Left hindlimb (tissue), 1 donor: ENCODE measurements around the gene DTHD1.

ENCODE experiments used
- DNase-seq: peaks from one replicate; pipeline ENCODE4 v3.0.0-alpha.2; 2018

DTHD1 gene

DNA sequence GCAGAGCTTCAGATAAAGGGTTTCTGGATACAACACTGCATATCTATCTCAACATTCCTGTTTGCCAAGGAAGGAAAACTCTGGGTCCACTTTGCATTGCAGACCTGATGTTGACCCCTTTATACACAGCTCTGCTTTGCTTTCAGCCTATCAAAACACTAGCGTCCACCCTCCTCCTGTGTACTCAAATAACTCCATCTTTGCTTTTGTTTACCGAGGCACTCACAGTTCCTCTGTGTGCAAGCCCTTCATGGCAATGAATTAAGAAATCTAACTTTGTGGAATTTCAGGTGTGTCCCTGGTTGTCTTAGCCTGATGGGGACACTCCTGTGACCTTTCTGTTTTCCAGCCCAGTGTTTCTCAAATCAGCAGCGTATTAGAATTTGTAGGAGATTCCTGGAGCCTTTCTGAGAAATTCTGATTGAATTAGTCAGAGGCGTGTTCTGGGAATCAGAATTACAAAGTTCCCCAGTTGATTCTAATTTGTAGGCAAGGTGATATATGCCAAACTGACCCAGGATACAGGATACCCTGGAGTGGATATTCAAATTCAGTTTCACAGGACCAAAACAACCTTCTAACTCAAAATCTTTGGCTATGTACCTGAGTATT is 68.6 kb downstream of the DTHD1 start:
- no peak for DNase-seq

DNA sequence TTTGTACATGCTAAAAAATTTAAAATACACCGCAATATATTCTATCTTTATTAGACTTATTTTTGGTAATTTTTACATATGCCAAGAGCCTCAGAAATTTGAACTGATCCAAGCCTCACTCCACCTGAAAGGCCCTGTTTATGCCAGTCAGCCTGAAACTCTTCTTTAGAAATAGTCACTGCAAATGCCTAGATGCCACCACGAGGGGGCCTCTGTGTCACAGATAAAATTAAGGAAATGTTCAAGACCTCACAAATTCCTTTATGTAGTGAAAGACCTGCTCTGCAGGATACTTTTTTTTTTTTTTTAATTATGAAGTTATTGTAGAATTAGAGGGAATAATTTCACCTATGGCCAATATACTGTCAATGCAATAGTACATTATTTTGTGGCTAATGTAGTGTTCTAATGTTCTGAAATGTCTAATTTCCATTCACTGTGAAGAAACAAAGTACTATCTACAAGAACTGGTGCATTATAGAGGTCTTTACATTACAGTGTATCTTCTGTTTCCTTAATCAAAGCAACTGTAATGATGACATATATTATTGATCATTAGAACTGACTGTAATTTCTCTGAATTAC is 69.8 kb downstream of the DTHD1 start:
- DNase-seq, result peak; percentile 29

DNA sequence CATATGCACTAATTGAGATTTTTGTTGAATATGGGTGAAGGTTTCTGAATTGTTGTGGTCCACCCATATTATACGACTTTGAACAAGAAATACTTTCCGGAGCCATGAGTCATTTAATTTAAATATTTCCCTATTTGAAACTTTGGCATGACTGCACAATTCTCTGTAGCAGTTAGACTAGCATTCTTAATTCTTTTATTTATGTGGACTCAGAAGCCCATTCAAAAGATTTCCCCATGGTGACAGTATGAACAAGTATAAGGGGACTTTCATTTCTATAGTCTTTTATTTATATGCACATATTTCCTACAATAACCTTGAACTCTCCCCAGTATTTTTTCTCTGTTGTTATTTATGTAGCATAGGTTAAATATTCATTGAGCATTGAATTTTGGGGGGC is 72.6 kb downstream of the DTHD1 start:
- DNase-seq, result no peak

DNA sequence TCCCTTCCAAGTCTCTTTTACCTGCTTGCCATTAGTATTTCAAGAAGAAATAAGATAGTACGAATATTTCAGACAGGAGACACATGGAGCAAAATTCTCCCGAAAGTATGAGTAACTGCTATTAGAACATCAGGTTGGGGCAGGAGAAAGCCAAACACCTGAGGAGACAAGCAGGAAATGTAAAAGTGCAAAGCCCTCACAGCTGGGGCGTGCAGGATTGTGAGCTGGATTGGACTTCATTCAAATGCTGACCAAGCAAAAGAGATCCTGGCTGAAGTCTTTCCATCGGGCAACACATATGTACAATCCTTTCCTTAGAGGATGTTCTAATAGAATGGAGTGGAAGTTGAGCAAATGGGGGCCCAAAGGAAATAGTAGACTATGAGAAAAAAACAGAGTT is 76.8 kb downstream of the DTHD1 start:
- no peak for DNase-seq

DNA sequence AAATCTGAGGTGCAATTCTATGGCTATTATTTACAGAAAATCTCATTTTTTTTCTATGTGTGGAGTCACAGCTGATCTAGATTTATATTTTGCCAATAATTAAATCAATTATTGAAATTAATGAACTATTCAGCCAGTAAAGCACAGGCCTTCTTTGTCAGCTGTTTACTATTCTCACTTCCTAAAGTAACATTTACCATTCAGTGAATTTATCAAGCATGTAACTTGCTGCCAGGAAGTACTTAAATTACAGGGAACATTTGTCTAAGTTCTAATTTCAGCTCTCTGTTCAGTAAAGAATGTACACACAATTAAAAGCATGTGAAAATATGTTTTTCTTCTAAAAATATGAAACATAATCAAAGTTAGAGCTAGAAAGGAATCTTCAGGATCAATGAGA is 79.3 kb downstream of the DTHD1 start:
- no peak for DNase-seq

DNA sequence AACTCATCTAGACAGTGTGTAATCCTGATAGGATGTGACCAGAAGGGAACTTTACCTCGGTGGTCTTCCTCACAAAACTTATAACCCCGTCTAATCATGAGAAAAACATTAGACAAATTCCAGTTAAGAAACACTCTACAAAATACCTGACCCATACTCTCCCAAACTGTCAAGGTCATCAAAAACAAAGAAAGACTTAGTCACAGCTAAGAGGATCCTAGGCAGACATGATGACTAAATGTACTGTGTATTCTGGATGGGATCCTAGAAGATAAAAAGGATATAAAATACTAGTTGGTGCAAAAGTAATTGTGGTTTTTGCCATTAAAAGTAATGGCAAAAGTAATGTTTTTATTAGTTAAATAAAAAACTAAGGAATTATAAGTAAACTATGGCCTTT is 81.6 kb downstream of the DTHD1 start:
- no peak for DNase-seq

DNA sequence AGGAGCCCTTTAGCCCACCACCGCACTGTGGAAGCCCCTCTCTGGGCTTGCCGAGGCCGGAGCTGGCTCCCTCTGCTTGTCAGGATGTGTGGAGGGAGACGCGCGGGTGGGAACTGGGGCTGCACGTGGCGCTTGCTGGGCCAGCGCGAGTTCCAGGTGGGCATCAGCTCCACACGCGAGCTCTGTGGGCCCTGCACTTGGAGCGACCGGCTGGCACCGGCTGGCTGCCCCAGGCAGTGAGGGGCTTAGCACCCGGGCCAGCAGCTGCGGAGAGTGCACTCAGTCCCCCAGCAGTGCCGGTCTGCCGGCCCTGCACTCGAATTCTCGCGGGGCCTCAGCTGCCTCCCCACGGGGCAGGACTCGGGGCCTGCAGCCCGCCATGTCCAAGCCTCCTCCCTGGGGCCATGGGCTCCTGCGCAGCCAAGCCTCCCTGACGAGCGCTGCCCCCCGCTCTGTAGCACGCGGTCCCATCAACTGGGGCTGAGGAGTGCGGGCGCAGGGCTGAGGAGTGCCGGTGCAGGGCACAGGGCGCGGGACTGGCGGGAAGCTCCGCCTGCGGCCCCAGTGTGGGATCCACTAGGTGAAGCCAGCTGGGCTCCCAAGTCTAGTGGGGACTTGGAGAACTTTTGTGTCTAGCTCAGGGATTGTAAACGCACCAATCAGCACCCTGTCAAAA is 93.6 kb downstream of the DTHD1 start:
- no peak for DNase-seq

DNA sequence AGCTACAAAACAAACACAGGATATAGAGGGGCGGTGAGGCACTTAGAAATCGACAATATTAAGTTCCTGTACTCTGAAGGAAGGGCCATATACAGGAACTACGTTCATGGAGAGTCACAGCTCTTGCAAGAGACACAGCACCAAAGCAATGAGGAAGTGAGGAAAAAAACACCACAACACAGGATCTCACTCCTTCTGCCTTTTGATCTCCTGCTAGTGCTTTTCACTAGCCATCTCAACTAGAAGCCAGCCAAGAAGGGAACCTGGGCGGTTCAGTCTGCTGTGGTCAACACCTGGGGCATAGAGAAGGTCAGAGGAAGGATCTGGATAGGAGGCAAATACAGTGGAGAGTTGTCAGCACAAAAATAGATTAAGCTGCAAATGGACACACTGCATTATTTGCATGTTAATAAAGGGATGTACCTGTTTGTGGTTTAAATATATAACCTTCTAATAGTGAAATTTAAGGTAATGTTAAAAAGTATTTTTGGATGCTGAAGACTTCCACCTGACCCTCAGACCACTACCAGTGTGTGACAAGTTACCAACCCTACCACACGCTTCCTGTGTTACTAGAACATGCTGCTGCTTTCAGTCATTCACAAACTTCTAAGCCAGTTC is 104.6 kb downstream of the DTHD1 start:
- DNase-seq, result no peak

DNA sequence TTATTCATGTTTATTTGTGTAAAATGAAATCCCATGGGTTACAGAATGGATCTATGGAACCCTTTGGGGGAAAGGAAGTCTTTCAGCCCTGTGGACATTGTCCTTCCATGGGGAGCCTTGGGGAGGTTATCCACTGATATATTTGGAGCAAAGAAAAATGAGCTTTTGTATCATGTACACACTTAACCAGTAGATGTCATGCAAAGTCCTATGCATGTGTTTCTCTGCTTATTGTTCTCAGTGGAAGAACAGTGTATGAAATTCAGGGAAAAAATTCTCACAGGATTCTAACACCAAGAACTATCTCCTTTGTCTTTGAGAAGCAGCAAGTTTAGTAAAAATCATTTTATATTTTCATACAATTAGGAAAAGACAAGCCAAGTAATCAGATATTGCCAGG is 105.3 kb downstream of the DTHD1 start:
- no peak for DNase-seq

DNA sequence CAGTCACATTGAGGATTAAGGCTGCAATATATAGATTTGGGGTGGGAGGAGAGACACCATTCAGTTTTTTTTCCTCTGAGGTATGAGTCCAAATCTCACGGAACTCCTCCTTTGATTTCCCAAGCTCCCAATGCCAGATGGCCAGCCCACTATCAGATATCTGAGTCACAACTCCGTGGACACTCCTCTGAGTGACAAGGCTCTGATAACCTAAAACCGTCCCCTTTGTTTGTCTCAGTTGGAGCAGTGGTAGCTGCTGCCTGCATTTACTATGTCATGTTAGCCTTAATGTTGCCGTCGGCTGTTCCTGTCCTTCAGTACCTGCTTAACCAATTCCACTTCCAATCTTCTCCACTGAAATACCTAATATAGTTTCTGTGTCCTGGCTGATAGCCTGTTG is 107.3 kb downstream of the DTHD1 start:
- no peak for DNase-seq

DNA sequence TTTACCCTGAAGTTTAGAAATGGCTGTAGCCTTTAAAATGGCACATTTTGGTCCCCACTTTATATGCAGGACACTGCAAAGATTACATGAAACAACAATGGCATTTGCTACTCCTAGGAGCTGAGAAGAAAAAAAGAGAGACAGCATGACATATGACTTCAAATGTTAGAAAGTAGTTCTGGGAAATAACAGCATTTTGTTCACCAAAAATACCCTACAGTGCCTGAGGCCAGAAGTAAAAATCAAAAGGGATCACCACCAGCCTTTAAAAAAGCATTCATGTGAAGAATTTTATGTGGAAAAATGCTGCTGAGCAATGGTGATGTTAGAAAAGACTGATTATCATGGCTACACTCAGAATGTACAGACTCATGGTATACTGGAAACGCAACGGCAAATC is 110.0 kb downstream of the DTHD1 start:
- DNase-seq, result no peak

DNA sequence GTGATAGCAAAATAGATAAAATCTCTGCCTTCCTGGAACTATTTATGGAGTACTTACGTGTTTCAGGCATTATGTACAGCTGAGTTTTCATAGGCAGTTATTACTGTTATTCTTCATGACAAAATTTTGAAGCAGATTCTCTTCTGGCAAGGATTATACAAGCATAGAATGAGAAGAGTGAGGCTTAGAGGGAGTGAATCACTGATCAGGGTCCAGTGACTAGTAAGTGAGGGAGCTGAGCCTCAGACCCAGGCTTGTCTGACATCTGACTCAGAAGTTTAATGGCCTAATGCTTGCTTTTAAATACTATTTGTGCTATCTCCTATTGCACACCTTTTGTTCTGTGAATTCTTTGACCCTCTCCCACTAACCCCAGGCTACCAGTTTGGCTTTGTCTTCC is 110.6 kb downstream of the DTHD1 start:
- no peak for DNase-seq

DNA sequence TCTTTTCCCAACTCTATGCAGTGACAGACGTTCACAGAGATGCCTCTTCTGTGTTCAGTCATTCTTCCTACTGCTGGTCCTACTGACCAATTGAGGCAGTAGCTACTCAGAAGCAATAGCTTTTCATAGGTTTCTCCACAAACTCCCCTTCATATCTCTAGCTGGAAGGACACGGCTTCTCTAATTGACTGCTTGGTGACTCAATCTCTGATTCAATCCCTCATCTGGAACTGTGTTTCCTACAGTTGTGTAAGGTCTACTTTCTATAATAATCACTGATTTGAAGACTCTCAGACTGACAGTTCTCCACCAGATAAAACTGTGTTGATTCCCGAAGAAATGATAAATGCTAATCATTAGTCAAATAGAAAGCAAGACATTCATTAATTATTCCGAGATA is 111.5 kb downstream of the DTHD1 start:
- DNase-seq, result no peak
